ENCODE measurements around the gene KIF16B. TPM values are rescaled to one million over a fixed set of nuclear protein-coding genes. Genes with fewer than 3 reads are reported as not detected.

The KIF16B gene
- total and polyA plus RNA-seq, 2 of the 8 experiments (the other 6 are each of a cell fraction or from before 2014, with no cell fraction given), result 3.0 to 9.2 TPM

GRCh38 chr20:16404171-16404570 is 169.1 kb downstream of the KIF16B start:
- no peaks in the 10 kb centered on the region for H3K9me3 ChIP-seq (ENCODE audit: insufficient read depth in 2 of 2, low read depth in 1 of 2, low read length in 1 of 2)
- H3K4me2 ChIP-seq (ENCODE audit: insufficient read depth in 1 of 2, low read depth in 2 of 2, low read length in 2 of 2), result no peak overlapping the region
- H4K8ac ChIP-seq (ENCODE audit: extremely low read depth, insufficient read depth, low read length), result no peak overlapping the region
- 0 out of 8 replicates have a peak, but pooled peaks cover 0 to 2% (median 0%) of the 10 kb centered on the region in 4 experiments for H3K36me3 ChIP-seq (ENCODE audit: control insufficient read depth in 2 of 4, insufficient read depth in 4 of 4, low read length in 3 of 4)
- 90% methylated on average over 5 of the region's 5 CpGs; no CpG with 5 or more reads in 1 of the 2 experiments for WGBS, 2 experiments (ENCODE audit: extremely low coverage in 1 of 2, insufficient coverage in 1 of 2, insufficient read length in 1 of 2, insufficient replicate concordance in 2 of 2, low coverage in 1 of 2, low lambda C conversion rate in 2 of 2, missing lambda C conversion rate in 1 of 2)
- H3K56ac ChIP-seq (replicated peaks; ENCODE audit: insufficient read length, low read depth, low read length), result no peak overlapping the region
- no peak for FAIRE-seq
- DNase-seq (ENCODE audit: low read depth in 1 of 2, low spot score in 2 of 2), result no peak
- H3K27me3 ChIP-seq (replicated peaks in 1 of 4; ENCODE audit: control insufficient read depth in 3 of 4, extremely low read depth in 1 of 4, insufficient read depth in 3 of 4, low read length in 3 of 4), result no peaks in the 10 kb centered on the region
- no peak overlapping the region for H2BK15ac ChIP-seq (ENCODE audit: low read length)
- no peak overlapping the region for H4K5ac ChIP-seq (ENCODE audit: insufficient read length, low read depth, low read length)
- no peak overlapping the region for H4K91ac ChIP-seq (replicated peaks; ENCODE audit: insufficient read length, low read length)
- H3K79me2 ChIP-seq (ENCODE audit: control insufficient read depth in 1 of 2, insufficient read depth in 2 of 2, low read length in 2 of 2), result no peaks in the 10 kb centered on the region
- no peak overlapping the region for H3K23ac ChIP-seq (ENCODE audit: insufficient read length)
- no peaks in the 10 kb centered on the region for H3K4me1 ChIP-seq (replicated peaks in 1 of 4; ENCODE audit: control insufficient read depth in 3 of 4, insufficient read depth in 4 of 4, low read length in 3 of 4)
- POLR2A ChIA-PET (ENCODE audit: partially characterized antibody), result no interaction called here
- CTCF ChIA-PET (ENCODE audit: partially characterized antibody), result interaction anchor here (1.3 to 2.1 kb wide), 2 partner anchors 13 to 27 kb away, joined by 3 to 7 read pairs; no protein-coding TSS in a partner anchor
- H3K14ac ChIP-seq (ENCODE audit: insufficient read length), result no peak overlapping the region
- no peak overlapping the region for H2BK120ac ChIP-seq (replicated peaks; ENCODE audit: low read depth, low read length)
- H3K4ac ChIP-seq (replicated peaks; ENCODE audit: insufficient read length, low read depth, low read length), result no peak overlapping the region
- no peak overlapping the region for H3K4me3 ChIP-seq (ENCODE audit: extremely low read depth in 1 of 4, insufficient read depth in 2 of 4, low read depth in 3 of 4, low read length in 4 of 4)
- H2AK5ac ChIP-seq (ENCODE audit: low read depth, low read length), result no peak overlapping the region
- H3K23me2 ChIP-seq (ENCODE audit: low read depth, low read length), result no peaks in the 10 kb centered on the region
- no peak overlapping the region for H2BK20ac ChIP-seq (ENCODE audit: low read length)
- no peaks in the 10 kb centered on the region for H4K20me1 ChIP-seq (replicated peaks in 1 of 2; ENCODE audit: control insufficient read depth in 1 of 2, insufficient read depth in 2 of 2, low read length in 2 of 2)
- H3K27ac ChIP-seq (ENCODE audit: low read depth, low read length), result no peak overlapping the region
- no peak overlapping the region for H2BK5ac ChIP-seq (ENCODE audit: low read depth, low read length)
- no peak overlapping the region for H3K9ac ChIP-seq (replicated peaks in 1 of 4; ENCODE audit: extremely low read depth in 1 of 4, low read depth in 3 of 4, low read length in 3 of 4)
- TF ChIP-seq CTCF (IDR thresholded peaks at IDR 0.05; ENCODE audit: control extremely low read depth in 1 of 3, insufficient read depth in 1 of 3, low read depth in 1 of 3, low read length in 3 of 3), result peak in 1 of 3 experiments; percentile 4; a peak in 1 of 4 replicates
- no peak for TF ChIP-seq USF2 (IDR thresholded peaks at IDR 0.05; ENCODE audit: low read length)
- no peaks in the 10 kb centered on the region; the same call in 1 of the 2 replicates for H3K79me1 ChIP-seq (ENCODE audit: low read depth, low read length)
- no peak overlapping the region for H2BK12ac ChIP-seq (ENCODE audit: low read depth, low read length)
- H2AFZ ChIP-seq (ENCODE audit: low read length), result no peak overlapping the region
- no peak overlapping the region for H3K18ac ChIP-seq (ENCODE audit: extremely low read depth, low read length)

Measured in H1 (cell line).